HFFc6 (cell line): ENCODE measurements around the gene ABCF2. TPM values are rescaled to one million over a fixed set of nuclear protein-coding genes. Genes with fewer than 3 reads are reported as not detected.

Experiments used
- DNase-seq: peaks from one replicate; pipeline ENCODE4 v3.0.0-alpha.2; 2018
- H3K27ac Mint-ChIP-seq: 2 replicates; pipeline ENCODE4 v1.8.0; 2020; ENCODE audit warnings: mild to moderate bottlenecking, mixed read lengths
- H3K27me3 Mint-ChIP-seq: 2 replicates; pipeline ENCODE4 v1.8.0; 2021; ENCODE audit warnings: mild to moderate bottlenecking, moderate library complexity, mixed read lengths; ENCODE audit not compliant: insufficient read depth
- H3K36me3 Mint-ChIP-seq: 2 replicates; pipeline ENCODE4 v1.8.0; 2021; ENCODE audit warnings: low read depth, mixed read lengths
- H3K4me1 Mint-ChIP-seq: 2 replicates; pipeline ENCODE4 v1.8.0; 2020; ENCODE audit warnings: low read depth, mixed read lengths
- H3K4me3 Mint-ChIP-seq: 2 replicates; pipeline ENCODE4 v1.8.0; 2020; ENCODE audit warnings: mild to moderate bottlenecking, moderate library complexity, mixed read lengths
- H3K9me3 Mint-ChIP-seq: 2 replicates; pipeline ENCODE4 v1.8.0; 2020; ENCODE audit warnings: mild to moderate bottlenecking, mixed read lengths
- CTCF ChIP-seq: fragments of 200-600 bp; sonication (generic); IDR thresholded peaks from 2 replicates; pipeline ENCODE4 v1.5.0; 2021; ENCODE audit warnings: antibody characterized with exemption, mild to moderate bottlenecking
- total RNA-seq, 6 experiments: library from RNA; stranded (reverse); fragmentation: NEBNext Ultra II Directional; extraction: Animal tissue kit (Norgen Biotek cat#: 25700); gene quantifications; 2 replicates in 1 of 6; 3 replicates in 5 of 6; pipeline ENCODE4 v1.2.3, GENCODE V29; 2021

The ABCF2 gene
- total RNA-seq, 6 experiments from 2014 or later = 63.8 to 79.7 (median 67.8) TPM

GRCh38 chr7:151211155-151211772 is 15.7 kb downstream of the ABCF2 start:
- Mint-ChIP-seq H3K27me3 (peaks cover 13% of the 10 kb centered on the region), H3K4me1 (no peaks in the 10 kb centered on the region), H3K27ac (no peak overlapping the region), H3K36me3 (peaks cover 19% of the 10 kb centered on the region), H3K4me3 (no peak overlapping the region), H3K9me3 (no peaks in the 10 kb centered on the region)
- DNase-seq = no peak
- no peak for TF ChIP-seq CTCF

- DNase-seq = no peak
- Mint-ChIP-seq H3K36me3 (peaks cover 11% of the 10 kb centered on the region), H3K27me3 (peaks cover 16% of the 10 kb centered on the region), H3K27ac (no peak within 1 kb of the TSS), H3K9me3 (no peaks in the 10 kb centered on the region), H3K4me1 (no peaks in the 10 kb centered on the region), H3K4me3 (no peak within 1 kb of the TSS)
- TF ChIP-seq CTCF = no peak
Observed at GRCh38 chr7:151210087-151210854, 16.7 kb downstream of the ABCF2 start, which contains the start of gene H2BK1. TSS of gene H2BK1 (minus strand) at chr7:151210488. CDS start at chr7:151210318, 170 bp downstream.

GRCh38 chr7:151209588-151209987 is 17.4 kb downstream of the ABCF2 start:
- no peak overlapping the region for H3K4me3 Mint-ChIP-seq
- peaks cover 6% of the 10 kb centered on the region; the same call in 1 of the 2 replicates for H3K36me3 Mint-ChIP-seq
- H3K27ac Mint-ChIP-seq = no peak overlapping the region
- no peaks in the 10 kb centered on the region for H3K9me3 Mint-ChIP-seq
- TF ChIP-seq CTCF = no peak
- no peak for DNase-seq
- H3K4me1 Mint-ChIP-seq = no peaks in the 10 kb centered on the region
- peaks cover 21% of the 10 kb centered on the region for H3K27me3 Mint-ChIP-seq

DNA sequence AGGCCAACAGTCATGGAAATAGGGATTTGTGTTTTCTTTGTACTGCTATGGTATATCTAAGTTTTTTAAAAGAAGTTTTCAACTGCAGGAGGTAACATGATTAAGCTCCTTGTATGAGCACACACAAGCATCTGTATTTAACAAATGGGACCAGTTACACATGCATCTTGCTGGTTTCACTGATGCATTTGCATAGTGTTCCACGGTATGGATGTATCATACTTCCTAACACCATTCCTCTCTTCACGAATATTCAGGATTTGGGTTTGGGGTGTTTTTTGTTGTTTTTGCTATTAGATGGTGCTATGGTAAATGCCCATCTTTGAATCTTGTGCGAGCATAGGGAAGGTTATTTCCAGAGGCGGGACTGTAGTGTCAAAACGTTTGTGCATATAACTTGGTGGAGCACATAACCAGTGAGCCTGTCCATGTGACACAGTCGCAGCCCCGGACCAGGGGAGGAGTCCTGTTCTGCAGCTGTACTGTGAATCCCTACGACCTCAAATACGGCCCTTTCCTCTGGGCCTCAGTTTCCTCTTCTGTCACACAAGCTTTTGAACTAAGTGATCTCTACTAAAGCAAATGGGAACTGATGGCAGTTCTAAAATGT is 18.6 kb downstream of the ABCF2 start:
- no peak for TF ChIP-seq CTCF
- Mint-ChIP-seq H3K4me3 (no peak overlapping the region), H3K27me3 (peaks cover 27% of the 10 kb centered on the region), H3K9me3 (no peaks in the 10 kb centered on the region), H3K27ac (no peak overlapping the region), H3K4me1 (no peaks in the 10 kb centered on the region), H3K36me3 (peaks cover 5% of the 10 kb centered on the region; the same call in 1 of the 2 replicates)
- DNase-seq = no peak

- H3K27ac Mint-ChIP-seq = no peak overlapping the region
- H3K9me3 Mint-ChIP-seq = no peaks in the 10 kb centered on the region
- no peaks in the 10 kb centered on the region for H3K36me3 Mint-ChIP-seq
- peaks cover 32% of the 10 kb centered on the region for H3K27me3 Mint-ChIP-seq
- no peaks in the 10 kb centered on the region for H3K4me1 Mint-ChIP-seq
- no peak for DNase-seq
- TF ChIP-seq CTCF = no peak
- H3K4me3 Mint-ChIP-seq = no peak overlapping the region
Observed at GRCh38 chr7:151207804-151208203, 19.2 kb downstream of the ABCF2 start.
